ENCODE results near the gene ATP6V0A4. TPM values are rescaled to one million over a fixed set of nuclear protein-coding genes. Genes with fewer than 3 reads are reported as not detected.

Gene ATP6V0A4
- total RNA-seq, 2 donors from 2014 or later = not detected

- DNase-seq (no peak), ATAC-seq (no peak)
- intact Hi-C loops (cut with DNase I) = no loop called here
These were observed 129.8 kb downstream of the ATP6V0A4 start for GRCh38 chr7:138668229-138668596.

- intact Hi-C loops (cut with DNase I) = no loop called here
- DNase-seq = no peak
- no peak for ATAC-seq
These were observed 130.3 kb downstream of the ATP6V0A4 start for GRCh38 chr7:138667535-138668228.

GRCh38 chr7:138666385-138666784 is 131.6 kb downstream of the ATP6V0A4 start:
- DNase-seq = no peak
- intact Hi-C loops (cut with DNase I) = no loop called here
- ATAC-seq = no peak

- intact Hi-C loops (cut with DNase I) = no loop called here
- DNase-seq (no peak), ATAC-seq (no peak)
These were observed 132.3 kb downstream of the ATP6V0A4 start for GRCh38 chr7:138665669-138666140.

- intact Hi-C loops (cut with DNase I) = no loop called here
- DNase-seq (no peak), ATAC-seq (no peak)
These were observed 132.7 kb downstream of the ATP6V0A4 start for GRCh38 chr7:138665249-138665648.

GRCh38 chr7:138663725-138664710 is 134.0 kb downstream of the ATP6V0A4 start:
- ATAC-seq = no peak
- no peak for DNase-seq
- intact Hi-C loops (cut with DNase I) = no loop called here

GRCh38 chr7:138662991-138663320 is 135.0 kb downstream of the ATP6V0A4 start:
- intact Hi-C loops (cut with DNase I) = no loop called here
- DNase-seq (no peak), ATAC-seq (no peak)

GRCh38 chr7:138662076-138662990 is 135.7 kb downstream of the ATP6V0A4 start:
- DNase-seq = no peak
- intact Hi-C loops (cut with DNase I) = no loop called here
- ATAC-seq = no peak

- DNase-seq (no peak), ATAC-seq (no peak)
- intact Hi-C loops (cut with DNase I) = no loop called here
These were observed 136.8 kb downstream of the ATP6V0A4 start for GRCh38 chr7:138661069-138661635.

- ATAC-seq (no peak), DNase-seq (no peak)
- intact Hi-C loops (cut with DNase I) = no loop called here
These were observed 139.1 kb downstream of the ATP6V0A4 start for GRCh38 chr7:138658889-138659288.

GRCh38 chr7:138657854-138658386 is 140.1 kb downstream of the ATP6V0A4 start:
- no peak for DNase-seq
- intact Hi-C loops (cut with DNase I) = no loop called here
- no peak for ATAC-seq

- intact Hi-C loops (cut with DNase I) = no loop called here
- ATAC-seq = no peak
These were observed 141.0 kb downstream of the ATP6V0A4 start for GRCh38 chr7:138656952-138657351.

More at GRCh38 chr7:138656952-138657351, 141.0 kb downstream of the ATP6V0A4 start:
- DNase-seq = no peak

Other genes starting within 250 kb of the ATP6V0A4 start
- gene SVOPL, start 96.8 kb downstream of the ATP6V0A4 start, total RNA-seq = not detected
- gene TMEM213, start 202 bp downstream of the ATP6V0A4 start, total RNA-seq = not detected
- gene KIAA1549, start 183.2 kb upstream of the ATP6V0A4 start, total RNA-seq = 1 to 10 TPM; 1.3 to 1.5 TPM
- 1 to 10 TPM; 4.8 to 7.3 TPM for gene ZC3HAV1L, start 237.8 kb upstream of the ATP6V0A4 start, total RNA-seq